Astrocyte (in vitro differentiated cells and primary cell): Measurements from ENCODE around the gene ZIC1. TPM values are rescaled to one million over a fixed set of nuclear protein-coding genes. Genes with fewer than 3 reads are reported as not detected.
A peak's percentile ranks its signal among the peaks of the same experiment; 100 is the strongest.

Experiments
- DNase-seq: peaks from one replicate; pipeline ENCODE4 v3.0.0-alpha.2; 2010; ENCODE audit warnings: low read depth
- FAIRE-seq: peaks from 2 replicates; lab custom pipeline; 2011; peaks lifted over from hg19 to GRCh38; lab: Jason Lieb, UNC
- H2AFZ ChIP-seq: 2 replicates; pipeline ENCODE4 v1.6.0; 2012; ENCODE audit warnings: low read depth, low read length, inconsistent platforms
- H3K27ac ChIP-seq: 2 replicates; pipeline ENCODE4 v1.5.1; 2011; ENCODE audit warnings: low read depth, low read length, inconsistent platforms
- H3K27me3 ChIP-seq: 2 replicates; pipeline ENCODE4 v1.6.0; 2011; ENCODE audit warnings: low read length, inconsistent platforms; ENCODE audit not compliant: insufficient read depth
- H3K36me3 ChIP-seq: 2 replicates; pipeline ENCODE4 v1.5.1; 2011; ENCODE audit warnings: low read length, inconsistent platforms; ENCODE audit not compliant: insufficient read depth
- H3K4me1 ChIP-seq: 2 replicates; pipeline ENCODE4 v1.5.1; 2011; ENCODE audit warnings: low read length, inconsistent platforms; ENCODE audit not compliant: insufficient read depth
- H3K4me2 ChIP-seq: 2 replicates; pipeline ENCODE4 v1.6.0; 2012; ENCODE audit warnings: low read length, inconsistent platforms
- H3K4me3 ChIP-seq: 2 replicates; pipeline ENCODE4 v1.5.1; 2011; ENCODE audit warnings: low read depth, mild to moderate bottlenecking, low read length, inconsistent platforms; ENCODE audit not compliant: insufficient read depth
- H3K79me2 ChIP-seq: 2 replicates; pipeline ENCODE4 v1.6.0; 2012; ENCODE audit warnings: mild to moderate bottlenecking, low read length, inconsistent platforms; ENCODE audit not compliant: insufficient read depth
- H3K9ac ChIP-seq: 2 replicates; pipeline ENCODE4 v1.6.0; 2012; ENCODE audit warnings: mild to moderate bottlenecking, low read length, inconsistent platforms
- H3K9me3 ChIP-seq: 2 replicates; pipeline ENCODE4 v1.5.1; 2012; ENCODE audit warnings: low read depth, mild to moderate bottlenecking, low read length, inconsistent platforms; ENCODE audit not compliant: insufficient read depth
- H4K20me1 ChIP-seq: 2 replicates; pipeline ENCODE4 v1.6.0; 2012; ENCODE audit warnings: low read length, inconsistent platforms; ENCODE audit not compliant: insufficient read depth
- H3K27ac Mint-ChIP-seq: one replicate; pipeline ENCODE4 v1.8.0; 2021; ENCODE audit warnings: mild to moderate bottlenecking, mixed read lengths; ENCODE audit not compliant: unreplicated experiment
- H3K27me3 Mint-ChIP-seq: one replicate; pipeline ENCODE4 v1.8.0; 2021; ENCODE audit warnings: low read depth, mixed read lengths; ENCODE audit not compliant: unreplicated experiment
- H3K36me3 Mint-ChIP-seq: one replicate; pipeline ENCODE4 v1.8.0; 2021; ENCODE audit warnings: low read depth, mixed read lengths; ENCODE audit not compliant: unreplicated experiment
- H3K4me1 Mint-ChIP-seq: one replicate; pipeline ENCODE4 v1.8.0; 2021; ENCODE audit warnings: low read depth, mixed read lengths; ENCODE audit not compliant: unreplicated experiment
- H3K4me3 Mint-ChIP-seq: one replicate; pipeline ENCODE4 v1.8.0; 2021; ENCODE audit warnings: mild to moderate bottlenecking, moderate library complexity, mixed read lengths; ENCODE audit not compliant: unreplicated experiment
- H3K9me3 Mint-ChIP-seq: one replicate; pipeline ENCODE4 v1.8.0; 2021; ENCODE audit warnings: mild to moderate bottlenecking, mixed read lengths; ENCODE audit not compliant: unreplicated experiment
- CTCF ChIP-seq: IDR thresholded peaks from 2 replicates; pipeline ENCODE4 v1.5.1; 2011; ENCODE audit warnings: low read depth, mild to moderate bottlenecking, inconsistent platforms, low read length, moderate library complexity; ENCODE audit not compliant: insufficient read depth
- EZH2 ChIP-seq: IDR thresholded peaks from 2 replicates; pipeline ENCODE4 v1.6.1; 2012; ENCODE audit warnings: mild to moderate bottlenecking, low read length, inconsistent platforms; ENCODE audit not compliant: insufficient read depth
- total RNA-seq: library from RNA; stranded (reverse); gene quantifications from 2 replicates; pipeline ENCODE4 v1.2.1, GENCODE V29; 2021

ZIC1 gene
- total RNA-seq, 1 donor from 2014 or later: 0.30 TPM

GRCh38 chr3:147404000-147404799 is 5.0 kb upstream of the ZIC1 start:
- Histone ChIP-seq H3K9ac (peak overlapping the region; percentile 82), H3K27ac (peak overlapping the region; percentile 22), H3K27me3 (peaks cover 37% of the 10 kb centered on the region), H4K20me1 (no peaks in the 10 kb centered on the region), H3K4me3 (no peak overlapping the region), H3K4me2 (peak overlapping the region; percentile 88), H3K9me3 (no peaks in the 10 kb centered on the region), H2AFZ (no peak overlapping the region), H3K4me1 (peaks cover 42% of the 10 kb centered on the region), H3K36me3 (no peaks in the 10 kb centered on the region), H3K79me2 (peaks cover 65% of the 10 kb centered on the region)
- Mint-ChIP-seq H3K4me3 (no peak overlapping the region), H3K36me3 (no peaks in the 10 kb centered on the region), H3K27ac (no peak overlapping the region), H3K9me3 (peaks cover 20% of the 10 kb centered on the region), H3K4me1 (peaks cover 4% of the 10 kb centered on the region), H3K27me3 (peaks cover 91% of the 10 kb centered on the region)
- TF ChIP-seq CTCF (no peak), EZH2 (no peak)
- no peak for DNase-seq
- no peak for FAIRE-seq

- peaks cover 68% of the 10 kb centered on the region for H3K79me2 ChIP-seq
- H3K4me3 Mint-ChIP-seq: no peak overlapping the region
- no peak overlapping the region for H3K27ac Mint-ChIP-seq
These were observed 4.3 kb upstream of the ZIC1 start for GRCh38 chr3:147404800-147405230.

More at GRCh38 chr3:147404800-147405230, 4.3 kb upstream of the ZIC1 start:
- no peaks in the 10 kb centered on the region for H3K36me3 Mint-ChIP-seq
- Histone ChIP-seq H4K20me1 (no peaks in the 10 kb centered on the region), H3K9ac (peak overlapping the region; percentile 82), H3K27me3 (peaks cover 42% of the 10 kb centered on the region), H3K4me3 (no peak overlapping the region), H3K36me3 (no peaks in the 10 kb centered on the region), H3K27ac (no peak overlapping the region), H3K4me2 (peak overlapping the region; percentile 88), H2AFZ (no peak overlapping the region), H3K9me3 (no peaks in the 10 kb centered on the region), H3K4me1 (peaks cover 42% of the 10 kb centered on the region)
- FAIRE-seq (no peak), DNase-seq (no peak)
- H3K9me3 Mint-ChIP-seq: peaks cover 22% of the 10 kb centered on the region
- TF ChIP-seq EZH2 (no peak), CTCF (no peak)
- peaks cover 4% of the 10 kb centered on the region for H3K4me1 Mint-ChIP-seq
- H3K27me3 Mint-ChIP-seq: peaks cover 89% of the 10 kb centered on the region
